OCI-LY7 (cell line): Measurements from ENCODE around the gene PHF5A.

Experiments
- CTCF ChIP-seq: fragments of 200-600 bp; sonication (generic); conservative IDR thresholded peaks from 2 replicates; pipeline ENCODE4 v1.5.1; 2014; ENCODE audit warnings: mild to moderate bottlenecking, antibody characterized with exemption, low read length, moderate library complexity, mixed read lengths
- EZH2phosphoT487 ChIP-seq: fragments of 200-600 bp; sonication (generic); IDR thresholded peaks from 2 replicates; pipeline ENCODE4 v1.6.1; 2018; ENCODE audit warnings: low read depth, borderline replicate concordance, mild to moderate bottlenecking, mixed run types, antibody characterized with exemption, low read length, moderate library complexity, mixed read lengths

DNA sequence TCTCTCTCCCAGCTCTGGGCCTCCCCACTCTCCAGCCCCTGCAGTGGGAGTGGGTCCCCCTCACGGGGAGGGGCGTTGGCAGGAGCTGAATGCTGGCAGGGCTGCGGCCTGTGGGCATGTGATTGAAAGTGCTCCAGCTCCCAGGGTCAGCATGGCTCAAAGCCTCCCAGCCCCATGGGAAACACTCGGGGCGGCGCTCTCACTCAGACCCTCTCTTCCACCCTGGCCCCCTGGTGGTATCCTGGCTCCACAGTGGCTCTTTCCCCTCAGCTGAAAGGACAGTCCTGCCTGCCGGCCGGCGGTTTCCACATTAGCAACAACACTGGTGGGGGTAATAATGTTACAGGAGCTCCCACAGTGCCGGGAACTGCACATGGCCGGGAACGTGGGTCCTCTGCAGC lies 40.3 kb upstream of the PHF5A start:
- no peak for TF ChIP-seq CTCF
- TF ChIP-seq EZH2phosphoT487 = no peak
